Measurements from ENCODE around the gene POLR3GL.
A peak's percentile ranks its signal among the peaks of the same experiment; 100 is the strongest.

Gene POLR3GL

GRCh38 chr1:145992958-145993617, 28.6 kb downstream of the POLR3GL start:
- no peak for DNase-seq (ENCODE audit: low spot score)

GRCh38 chr1:145993618-145994390, 29.3 kb downstream of the POLR3GL start:
- DNase-seq (ENCODE audit: low spot score): no peak

GRCh38 chr1:145994391-145995120, 30.1 kb downstream of the POLR3GL start:
- DNase-seq (ENCODE audit: low spot score): no peak

GRCh38 chr1:145995148-145995881, 30.8 kb downstream of the POLR3GL start:
- DNase-seq (ENCODE audit: low spot score): no peak

- no peak for DNase-seq (ENCODE audit: low spot score)
Measured at GRCh38 chr1:145995964-145996432, 31.5 kb downstream of the POLR3GL start.

- DNase-seq (ENCODE audit: low spot score): peak; percentile 99
Measured at GRCh38 chr1:145996433-145997015, 32.0 kb downstream of the POLR3GL start, which contains the start of gene TXNIP. TXNIP (minus strand) TSS chr1:145996579; CDS start chr1:145996266, 313 bp downstream.

GRCh38 chr1:145997016-145997717, 32.7 kb downstream of the POLR3GL start:
- no peak for DNase-seq (ENCODE audit: low spot score)

- no peak for DNase-seq (ENCODE audit: low spot score)
Measured at GRCh38 chr1:145997718-145998023, 33.2 kb downstream of the POLR3GL start.

GRCh38 chr1:145999321-146000024, 35.0 kb downstream of the POLR3GL start:
- no peak for DNase-seq (ENCODE audit: low spot score)

GRCh38 chr1:146001709-146002108, 37.2 kb downstream of the POLR3GL start:
- DNase-seq (ENCODE audit: low spot score): no peak

GRCh38 chr1:146007489-146008133, 43.1 kb downstream of the POLR3GL start:
- DNase-seq (ENCODE audit: low spot score): no peak

GRCh38 chr1:146010126-146010738, 45.7 kb downstream of the POLR3GL start:
- DNase-seq (ENCODE audit: low spot score): no peak

GRCh38 chr1:146012703-146013558, 48.4 kb downstream of the POLR3GL start:
- peak; percentile 78 for DNase-seq (ENCODE audit: low spot score)

GRCh38 chr1:146013559-146013922, 49.1 kb downstream of the POLR3GL start:
- DNase-seq (ENCODE audit: low spot score): no peak

- DNase-seq (ENCODE audit: low spot score): no peak
Measured at GRCh38 chr1:146016891-146017290, 52.4 kb downstream of the POLR3GL start.

- no peak for DNase-seq (ENCODE audit: low spot score)
Measured at GRCh38 chr1:146019231-146020057, 55.0 kb downstream of the POLR3GL start.
